ENCODE data around the gene OR1N2.

- TF ChIP-seq POLR2A (IDR thresholded peaks at IDR 0.05; ENCODE audit: low read depth, low read length): no peak
- no peak for TF ChIP-seq TAF1 (IDR thresholded peaks at IDR 0.05; ENCODE audit: borderline replicate concordance, low read depth, low read length)
These were observed 34.7 kb upstream of the OR1N2 start for GRCh38 chr9:122518226-122518625.

All from GM12892 (cell line).